Fibroblast of the aortic adventitia (primary cell): ENCODE data around the gene ACD. TPM values are rescaled to one million over a fixed set of nuclear protein-coding genes. Genes with fewer than 3 reads are reported as not detected.

Experiments
- DNase-seq: peaks from one replicate; pipeline ENCODE4 v3.0.0-alpha.2; 2010; ENCODE audit warnings: low read depth
- H3K4me3 ChIP-seq: 2 replicates; pipeline ENCODE4 v1.5.1; 2011; ENCODE audit warnings: low read depth, mild to moderate bottlenecking, control low read depth, low read length, moderate library complexity
- total RNA-seq: library from RNA; depleted of rRNA; stranded (reverse); fragments of >200 nt; gene quantifications from 2 replicates; pipeline ENCODE4 v1.2.3, GENCODE V29; 2012; ENCODE audit warnings: low replicate concordance
- TF ChIP-seq, protein P1 (sequence below): IDR thresholded peaks from 2 replicates; pipeline ENCODE4 v1.5.1; 2011; ENCODE audit warnings: mild to moderate bottlenecking, low read length, control low read depth, inconsistent platforms; ENCODE audit not compliant: insufficient read depth

ACD gene
- total RNA-seq, 1 donor, result 23.1 TPM

- TF ChIP-seq, protein P1, sequence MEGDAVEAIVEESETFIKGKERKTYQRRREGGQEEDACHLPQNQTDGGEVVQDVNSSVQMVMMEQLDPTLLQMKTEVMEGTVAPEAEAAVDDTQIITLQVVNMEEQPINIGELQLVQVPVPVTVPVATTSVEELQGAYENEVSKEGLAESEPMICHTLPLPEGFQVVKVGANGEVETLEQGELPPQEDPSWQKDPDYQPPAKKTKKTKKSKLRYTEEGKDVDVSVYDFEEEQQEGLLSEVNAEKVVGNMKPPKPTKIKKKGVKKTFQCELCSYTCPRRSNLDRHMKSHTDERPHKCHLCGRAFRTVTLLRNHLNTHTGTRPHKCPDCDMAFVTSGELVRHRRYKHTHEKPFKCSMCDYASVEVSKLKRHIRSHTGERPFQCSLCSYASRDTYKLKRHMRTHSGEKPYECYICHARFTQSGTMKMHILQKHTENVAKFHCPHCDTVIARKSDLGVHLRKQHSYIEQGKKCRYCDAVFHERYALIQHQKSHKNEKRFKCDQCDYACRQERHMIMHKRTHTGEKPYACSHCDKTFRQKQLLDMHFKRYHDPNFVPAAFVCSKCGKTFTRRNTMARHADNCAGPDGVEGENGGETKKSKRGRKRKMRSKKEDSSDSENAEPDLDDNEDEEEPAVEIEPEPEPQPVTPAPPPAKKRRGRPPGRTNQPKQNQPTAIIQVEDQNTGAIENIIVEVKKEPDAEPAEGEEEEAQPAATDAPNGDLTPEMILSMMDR, result no peak
- no peak for DNase-seq
- H3K4me3 ChIP-seq, result no peak overlapping the region
These were observed 2.9 kb downstream of the ACD start for GRCh38 chr16:67657017-67657608.

DNA sequence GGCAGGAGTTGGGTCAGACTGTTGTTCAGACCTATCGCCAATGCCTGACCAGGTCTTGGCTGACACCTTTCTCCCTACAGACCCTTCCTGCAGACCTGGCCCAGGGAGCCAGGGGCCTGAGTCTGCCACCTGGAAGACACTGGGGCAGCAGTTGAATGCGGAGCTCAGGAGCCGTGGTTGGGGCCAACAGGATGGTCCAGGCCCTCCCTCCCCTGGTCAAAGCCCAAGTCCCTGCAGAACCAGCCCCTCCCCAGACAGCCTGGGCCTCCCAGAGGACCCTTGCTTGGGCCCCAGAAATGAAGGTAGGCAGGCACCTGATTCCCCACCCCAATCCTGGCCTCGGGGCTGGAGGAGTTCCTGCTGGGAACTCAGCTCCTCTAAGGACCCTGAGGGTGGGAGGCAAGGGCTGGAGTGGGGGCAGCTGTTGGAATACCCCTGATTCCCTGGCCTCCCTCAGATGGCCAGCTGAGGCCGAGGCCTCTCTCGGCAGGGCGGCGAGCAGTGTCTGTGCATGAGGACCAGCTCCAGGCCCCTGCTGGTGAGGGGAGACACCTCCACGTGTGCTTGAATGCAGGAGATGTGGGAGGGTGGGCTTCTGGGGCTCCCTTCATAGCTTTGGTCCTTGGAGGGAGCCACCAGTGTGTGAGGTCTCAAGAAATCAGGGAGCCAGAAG lies 3.6 kb downstream of the ACD start:
- no peak for DNase-seq
- TF ChIP-seq, protein P1, result no peak
- no peak overlapping the region for H3K4me3 ChIP-seq

DNA sequence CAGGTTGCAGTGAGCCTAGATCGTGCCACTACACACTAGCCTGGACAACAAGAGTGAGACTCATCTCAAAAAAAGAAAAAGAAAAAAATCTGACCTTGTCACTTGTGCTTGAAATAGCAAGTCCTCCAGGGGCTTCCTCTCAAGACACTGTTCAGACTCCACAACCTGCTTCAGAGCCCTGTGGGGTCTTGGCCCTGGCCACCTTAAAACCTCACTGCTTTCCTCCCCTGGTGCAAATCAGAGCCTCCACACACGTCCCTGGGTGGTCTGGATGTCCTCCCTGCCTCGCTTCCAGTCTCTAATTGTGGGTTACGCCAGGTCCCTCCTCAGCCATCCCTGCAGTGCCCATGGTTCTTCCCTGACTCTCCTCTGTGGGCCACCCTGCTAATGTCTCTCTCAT lies 4.7 kb downstream of the ACD start:
- H3K4me3 ChIP-seq, result no peak overlapping the region
- no peak for DNase-seq
- TF ChIP-seq, protein P1, result no peak

DNA sequence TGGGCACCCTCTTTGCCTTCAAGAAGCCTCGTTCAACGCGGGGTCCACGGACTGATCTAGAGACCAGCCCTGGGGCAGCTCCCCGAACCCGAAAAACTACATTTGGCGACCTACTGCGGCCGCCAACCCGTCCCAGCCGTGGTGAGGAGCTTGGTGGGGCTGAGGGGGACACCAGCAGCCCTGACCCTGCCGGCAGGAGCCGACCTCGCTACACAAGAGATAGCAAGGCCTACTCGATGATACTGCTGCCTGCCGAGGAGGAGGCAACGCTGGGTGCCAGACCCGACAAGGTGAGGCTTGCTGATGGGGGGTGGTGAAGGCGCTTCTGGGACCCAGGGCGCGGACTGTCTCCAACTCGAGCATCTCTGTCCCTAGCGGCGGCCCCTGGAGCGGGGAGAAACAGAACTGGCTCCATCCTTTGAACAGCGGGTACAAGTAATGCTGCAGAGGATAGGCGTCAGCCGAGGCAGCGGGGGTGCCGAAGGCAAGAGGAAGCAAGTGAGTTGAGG lies 5.6 kb downstream of the ACD start:
- DNase-seq, result no peak
- TF ChIP-seq, protein P1, result no peak
- H3K4me3 ChIP-seq, result no peak overlapping the region

GRCh38 chr16:67653789-67654402 lies 6.2 kb downstream of the ACD start:
- TF ChIP-seq, protein P1, result no peak
- H3K4me3 ChIP-seq, result peak overlapping the region; percentile 66
- no peak for DNase-seq

DNA sequence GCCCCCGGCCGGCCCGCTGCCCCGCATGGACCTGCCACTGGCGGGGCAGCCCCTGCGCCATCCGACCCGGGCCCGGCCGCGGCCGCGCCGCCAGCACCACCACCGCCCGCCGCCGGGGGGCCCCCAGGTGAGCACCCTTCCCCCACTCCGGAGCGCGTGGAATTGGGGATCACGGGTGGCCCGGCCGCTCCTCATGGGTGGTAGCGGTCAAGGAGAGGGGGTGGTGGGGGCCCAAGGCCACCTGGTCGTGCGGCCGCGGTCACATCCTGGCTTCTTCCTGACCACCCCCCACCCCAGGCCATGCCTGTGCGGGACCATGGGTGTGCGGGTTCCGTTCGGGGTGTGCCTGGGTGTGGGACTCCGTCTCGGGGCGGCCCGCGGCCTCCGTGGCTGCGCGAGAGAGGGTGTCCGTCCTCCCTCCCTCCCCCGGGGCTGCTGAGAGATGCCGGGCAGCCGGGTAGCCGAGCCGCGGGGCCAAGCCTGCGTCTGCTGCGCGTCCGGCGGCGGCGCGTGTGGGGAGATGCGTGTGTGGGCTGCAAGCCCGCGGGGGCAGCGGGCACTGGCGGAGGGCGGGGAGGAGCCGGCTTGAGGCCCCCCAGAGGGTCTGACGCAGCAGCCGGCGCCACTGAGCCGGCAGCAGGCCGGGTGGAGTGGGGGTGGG lies 6.8 kb downstream of the ACD start:
- DNase-seq, result no peak
- TF ChIP-seq, protein P1, result peak; percentile 18
- H3K4me3 ChIP-seq, result peak overlapping the region; percentile 66
